NCI-H1105 (cell line): ENCODE data around the gene EGFL7.
"Not testable (repeated sequence)": the region's sequence is repeated elsewhere in the genome, so short reads cannot be mapped to it uniquely, and the experiment has no call there.

Experiments
- DNase-seq: peaks from one replicate; lab custom pipeline; 2025; lab: John Stamatoyannopoulos, UW

EGFL7 gene

DNA sequence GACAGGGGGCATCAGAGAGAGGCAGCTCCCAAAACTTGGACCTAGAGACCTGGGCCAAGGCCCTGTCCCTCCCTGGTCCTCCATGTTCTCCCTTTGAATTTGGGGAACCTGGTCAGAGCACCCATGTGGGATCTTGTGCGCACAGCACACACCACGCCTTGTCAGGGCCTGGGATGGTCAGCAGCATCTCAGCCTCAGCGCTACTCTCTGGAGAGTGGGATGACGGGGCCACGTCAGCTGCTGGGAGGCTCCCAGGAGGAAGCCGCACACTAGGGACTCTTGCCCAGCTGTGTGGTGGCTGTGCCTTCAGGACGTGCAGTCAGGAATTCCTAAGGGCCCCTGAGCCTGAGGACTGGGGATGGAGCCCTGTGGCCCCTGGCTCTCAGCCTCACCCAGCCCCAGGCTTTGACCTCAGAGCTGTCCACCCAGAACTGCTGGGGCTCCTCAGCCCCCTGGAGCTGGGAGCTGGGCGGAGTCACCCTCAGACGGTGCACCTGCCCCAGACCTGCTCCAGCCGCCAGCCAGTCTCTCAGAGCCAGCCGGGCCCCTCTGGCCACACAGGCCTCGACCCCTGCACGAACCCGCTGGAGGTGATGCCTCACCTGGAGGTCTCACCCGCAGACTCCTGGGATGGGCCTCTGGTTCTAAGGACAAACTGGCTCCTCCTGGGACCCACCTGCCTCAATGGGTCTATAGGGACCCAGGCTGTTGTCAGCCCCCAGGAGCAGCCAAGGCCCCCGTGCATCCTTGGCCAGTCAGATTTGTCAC lies 38.3 kb upstream of the EGFL7 start:
- DNase-seq, result no peak

DNA sequence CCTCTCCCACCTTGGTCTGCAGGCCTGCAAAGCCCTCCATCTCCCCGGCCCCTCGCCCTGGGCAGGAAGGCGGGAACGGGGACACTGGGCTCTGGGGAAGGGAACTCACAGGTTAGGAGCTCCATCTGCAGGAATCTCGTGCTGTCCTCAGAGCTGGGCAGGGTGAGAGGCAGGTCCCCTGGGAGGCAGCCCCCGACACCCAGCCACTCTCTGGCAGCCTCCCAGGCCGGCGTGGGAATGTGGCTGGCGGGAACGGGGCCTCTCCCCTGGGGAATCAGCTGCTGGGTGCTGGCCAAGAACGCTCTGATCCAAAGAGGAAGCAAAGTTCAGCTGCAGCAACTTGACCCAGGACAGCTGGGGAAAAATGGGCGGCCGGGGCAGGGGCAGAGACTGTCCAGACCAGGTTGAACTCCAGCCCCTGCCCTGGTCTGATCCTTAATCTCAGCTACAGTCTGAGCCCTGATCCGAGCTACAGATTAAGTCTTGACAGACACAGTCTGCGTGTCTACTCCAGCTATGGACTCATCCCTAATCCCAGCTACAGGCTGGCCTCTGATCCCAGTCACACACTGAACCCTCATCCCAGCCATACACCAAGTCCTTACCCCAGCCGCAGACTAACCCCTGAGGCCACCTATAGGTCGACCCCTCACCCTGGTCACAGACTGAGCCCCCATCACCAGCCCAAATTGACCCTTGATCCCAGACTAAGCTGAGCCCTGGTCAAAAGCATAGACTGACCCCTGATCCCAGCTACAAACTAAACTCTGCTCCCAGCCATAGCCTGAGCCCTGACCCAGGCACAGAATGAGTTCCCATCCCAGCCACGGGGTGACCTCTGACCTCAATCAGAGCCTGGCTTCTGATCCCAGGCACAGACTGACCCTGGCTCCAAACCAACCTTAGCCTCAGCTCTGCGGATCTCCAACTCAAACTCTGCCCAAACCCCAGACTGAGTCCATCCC lies 37.3 kb upstream of the EGFL7 start:
- peak; percentile 59 for DNase-seq

DNA sequence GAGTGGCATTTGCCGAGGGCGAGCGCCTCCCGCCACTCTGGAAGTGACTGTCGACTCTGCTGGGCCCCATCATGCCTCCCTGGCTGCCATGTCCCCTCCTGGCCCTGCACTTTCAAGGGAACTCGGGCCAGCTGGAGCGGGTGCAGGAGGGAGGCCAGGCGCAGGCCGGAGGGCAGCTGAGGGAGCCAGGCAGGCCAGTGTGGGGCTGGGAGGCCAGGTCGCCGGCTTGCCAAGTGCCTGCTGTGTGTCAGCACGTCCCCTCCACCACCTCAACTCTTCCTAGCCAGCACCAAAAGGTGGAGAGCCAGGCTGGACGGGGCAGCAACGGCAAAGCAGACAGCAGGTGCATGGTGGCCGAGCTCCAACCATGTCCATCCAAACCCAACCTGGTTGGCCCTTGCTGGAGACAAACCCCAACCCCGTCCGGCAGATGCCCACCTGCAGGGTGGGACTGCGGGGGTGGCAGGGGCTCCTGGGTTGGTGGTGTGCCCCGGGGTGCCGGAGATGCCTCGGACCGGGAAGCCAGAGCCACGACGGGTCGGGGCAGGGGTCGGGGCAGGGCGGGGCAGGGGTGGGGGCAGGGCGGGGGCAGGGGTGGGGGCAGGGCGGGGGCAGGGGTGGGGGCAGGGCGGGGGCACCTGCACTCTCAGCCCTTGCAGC lies 36.5 kb upstream of the EGFL7 start:
- DNase-seq, result no peak

GRCh38 chr9:136626740-136627642 lies 35.7 kb upstream of the EGFL7 start:
- peak; percentile 17 for DNase-seq

GRCh38 chr9:136627703-136628102 lies 35.0 kb upstream of the EGFL7 start:
- DNase-seq, result no peak

- no peak for DNase-seq
These were observed 34.4 kb upstream of the EGFL7 start for GRCh38 chr9:136628268-136628667.

GRCh38 chr9:136629001-136629878 lies 33.5 kb upstream of the EGFL7 start:
- DNase-seq, result no peak

DNA sequence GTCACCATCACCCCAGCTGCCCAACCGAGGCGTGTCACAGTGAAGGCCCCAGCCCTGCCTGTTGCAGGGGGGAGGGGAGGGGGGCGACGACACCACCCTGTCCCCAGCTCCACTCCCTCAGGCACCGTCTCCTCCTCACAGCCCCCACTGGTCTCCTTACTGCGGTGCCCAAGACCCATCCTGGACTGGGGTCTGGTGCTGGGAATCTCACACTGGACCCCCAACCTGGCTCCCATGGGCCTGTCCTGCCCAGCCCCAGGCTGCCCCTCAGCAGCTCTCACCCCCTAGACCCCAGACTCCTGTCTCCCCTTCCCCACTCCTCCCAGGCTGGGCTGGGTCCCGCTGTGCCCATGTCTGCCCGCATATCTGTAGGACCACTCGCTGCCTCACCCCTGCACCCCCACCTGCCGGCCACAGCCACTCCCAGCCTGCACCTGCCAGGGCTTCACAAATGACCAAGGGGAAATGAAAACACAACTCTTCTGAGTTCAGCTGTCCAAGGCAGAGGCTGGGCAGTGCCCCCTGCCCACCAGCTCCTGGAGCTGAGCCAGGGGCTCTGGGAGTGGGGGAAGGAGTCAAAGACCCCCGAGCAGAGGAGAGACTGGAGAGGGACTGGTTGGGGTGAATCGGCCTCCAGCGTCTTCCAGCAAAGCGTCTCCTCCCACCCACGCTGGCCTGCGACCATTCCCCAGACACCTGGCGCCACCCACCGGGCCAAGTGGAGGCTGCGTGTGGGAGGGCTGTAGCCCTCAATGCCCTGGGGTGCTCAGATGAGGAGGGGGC lies 32.6 kb upstream of the EGFL7 start:
- peak; percentile 12 for DNase-seq

DNA sequence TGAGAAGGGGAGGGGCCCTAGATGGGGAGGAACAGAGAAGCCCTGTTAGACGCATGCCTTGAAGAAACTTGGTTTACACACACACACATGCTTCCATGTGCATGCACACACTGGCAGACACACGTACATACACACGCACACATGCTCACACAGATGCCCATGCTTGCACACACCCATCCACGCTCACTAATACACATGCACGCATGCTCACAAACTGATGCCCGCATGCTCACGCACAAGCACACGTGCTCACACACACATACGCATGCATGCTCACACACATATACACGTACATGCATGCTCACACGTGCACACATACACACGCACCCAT lies 32.1 kb upstream of the EGFL7 start:
- no peak for DNase-seq

DNA sequence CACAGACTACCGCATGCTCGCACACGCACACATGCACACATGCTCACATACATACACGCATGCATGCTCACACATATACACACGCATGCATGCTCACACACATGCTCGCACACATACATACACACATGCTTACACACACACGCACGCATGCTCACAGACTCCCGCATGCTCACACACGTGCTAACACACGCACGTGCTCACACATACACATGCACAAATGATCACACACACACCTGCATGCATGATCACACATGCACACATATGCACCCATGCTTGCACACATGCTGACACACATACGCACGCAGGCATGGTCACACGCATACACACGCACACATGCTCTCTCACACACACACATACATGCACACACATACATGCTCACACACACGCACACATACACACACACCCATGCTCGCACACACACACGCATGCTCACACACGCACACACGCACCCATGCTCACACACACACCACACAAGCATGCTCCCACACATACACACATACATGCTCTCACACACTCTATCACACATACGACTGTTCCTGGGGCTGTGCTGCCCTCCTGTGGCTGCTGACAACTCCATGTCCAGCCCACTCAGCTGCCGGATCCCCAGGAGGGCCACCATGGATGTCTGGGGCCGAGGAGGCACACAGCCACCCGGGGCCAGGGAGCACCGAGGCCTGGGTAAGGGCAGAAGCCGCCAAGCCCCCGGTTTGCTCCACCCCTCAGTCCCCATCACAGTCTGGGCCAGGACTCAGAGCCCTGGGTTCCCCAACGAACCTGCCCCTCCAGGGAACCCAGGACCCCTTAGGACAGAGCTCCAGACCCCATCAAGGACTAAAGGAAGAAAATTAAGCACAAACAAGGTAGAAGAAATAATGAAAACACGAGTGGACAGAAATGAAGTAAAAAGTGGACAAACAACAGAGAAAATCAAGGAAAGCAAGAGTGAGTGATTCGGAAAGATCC lies 31.4 kb upstream of the EGFL7 start:
- DNase-seq, result peak; percentile 53

DNA sequence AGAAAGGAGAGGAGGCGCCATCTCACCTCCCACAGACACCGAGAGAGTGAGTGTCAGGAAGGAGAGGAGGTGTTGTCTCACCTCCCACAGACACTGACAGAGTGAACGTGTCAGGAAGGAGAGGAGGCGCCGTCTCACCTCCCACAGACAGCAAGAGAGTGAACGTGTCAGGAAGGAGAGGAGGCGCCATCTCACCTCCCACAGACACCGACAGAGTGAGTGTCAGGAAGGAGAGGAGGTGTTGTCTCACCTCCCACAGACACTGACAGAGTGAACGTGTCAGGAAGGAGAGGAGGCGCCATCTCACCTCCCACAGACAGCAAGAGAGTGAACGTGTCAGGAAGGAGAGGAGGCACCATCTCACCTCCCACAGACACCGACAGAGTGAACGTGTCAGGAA lies 30.6 kb upstream of the EGFL7 start:
- DNase-seq, result not testable (repeated sequence)

- not testable (repeated sequence) for DNase-seq
These were observed 30.1 kb upstream of the EGFL7 start for GRCh38 chr9:136632491-136633106.

DNA sequence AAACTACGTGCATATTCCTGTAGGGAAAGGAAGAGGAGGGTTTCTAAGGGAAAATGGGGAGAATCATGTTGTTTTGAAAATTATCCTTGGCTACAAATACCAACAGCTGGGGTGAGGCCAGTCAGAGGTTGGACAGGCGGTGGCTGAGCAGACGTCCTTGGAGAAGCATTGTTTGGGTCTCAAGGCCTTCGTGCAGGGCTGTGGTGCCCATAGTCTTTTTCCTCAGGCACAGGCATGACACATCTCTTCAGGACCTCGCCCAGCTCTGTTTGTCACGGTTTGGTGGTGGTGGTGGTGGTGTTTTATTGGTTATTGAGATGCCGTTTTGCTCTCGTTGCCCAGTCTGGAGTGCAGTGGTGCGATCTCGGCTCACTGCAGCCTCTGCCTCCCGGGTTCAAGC lies 27.8 kb upstream of the EGFL7 start:
- no peak for DNase-seq

DNA sequence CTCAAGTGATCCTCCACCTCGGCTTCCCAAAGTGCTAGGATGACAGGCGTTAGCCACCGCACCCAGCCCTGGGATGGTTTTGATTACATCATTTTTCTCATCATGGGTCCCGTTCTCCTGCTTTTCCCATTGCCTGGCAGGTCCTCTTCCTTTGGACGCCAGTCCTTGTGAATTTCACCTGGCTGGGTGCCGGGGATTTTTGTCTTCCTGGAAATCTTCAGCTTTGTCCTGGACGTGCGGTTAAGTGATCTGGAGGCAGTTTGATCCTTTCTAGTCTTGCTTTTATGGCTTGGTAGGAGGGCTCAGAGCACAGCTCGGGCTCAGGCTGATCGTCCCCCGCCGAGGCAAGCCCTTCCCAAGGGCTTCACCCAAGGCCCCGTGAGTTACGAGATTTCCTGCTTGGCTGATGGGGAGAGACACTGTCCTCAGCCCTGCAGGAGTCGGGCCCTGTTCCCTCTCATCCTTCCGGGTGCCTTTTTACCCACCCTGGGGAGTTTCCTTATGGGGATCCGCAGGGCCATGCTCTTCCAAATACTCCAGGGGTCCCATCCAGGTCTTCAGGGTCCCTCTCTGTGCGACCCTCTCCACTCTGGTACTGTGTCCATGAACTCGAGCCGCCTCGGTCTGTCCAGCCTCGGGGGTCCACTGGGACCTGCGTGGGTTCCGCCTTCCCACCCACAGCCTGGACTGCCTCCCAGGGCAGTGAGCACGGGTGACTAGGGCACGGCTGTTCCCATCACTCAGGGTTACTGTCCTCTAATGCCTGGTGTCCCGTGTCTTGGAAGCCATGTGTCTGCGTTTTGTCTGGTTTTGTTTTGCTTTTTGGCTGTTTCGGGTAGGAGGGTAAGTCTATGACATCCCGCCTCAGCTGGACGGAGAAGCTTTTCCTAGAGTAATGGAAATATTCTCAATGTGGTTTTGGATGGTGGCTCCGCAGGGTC lies 22.3 kb upstream of the EGFL7 start:
- no peak for DNase-seq

GRCh38 chr9:136642439-136642921 lies 20.2 kb upstream of the EGFL7 start:
- DNase-seq, result no peak

- no peak for DNase-seq
These were observed 18.9 kb upstream of the EGFL7 start for GRCh38 chr9:136643596-136644342.
